ENCODE data around the gene PBX1. TPM values are rescaled to one million over a fixed set of nuclear protein-coding genes. Genes with fewer than 3 reads are reported as not detected.

Gene PBX1
- total and polyA plus RNA-seq, 2 experiments from 2014 or later = 14.8 to 61.6 TPM

DNA sequence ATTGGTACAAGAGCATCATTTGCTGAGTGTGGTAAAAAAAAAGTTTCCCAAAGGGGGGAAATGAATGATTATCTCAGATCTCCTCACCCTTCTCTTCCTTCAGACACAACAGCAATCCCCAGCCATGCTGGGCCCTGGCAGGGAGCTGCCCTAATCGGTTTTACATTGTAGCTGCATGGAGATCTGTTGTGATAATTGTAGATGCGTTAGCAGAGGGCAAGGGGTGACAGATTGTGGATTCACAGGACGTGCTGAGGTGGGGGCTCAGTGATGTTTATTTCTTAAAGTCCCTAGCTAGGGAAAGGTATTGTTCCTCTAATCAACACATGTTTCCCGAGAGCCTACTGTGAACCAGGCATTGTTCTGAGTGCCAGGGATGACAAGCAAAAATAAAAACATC, 304.1 kb downstream of the PBX1 start:
- WGBS (ENCODE audit: low lambda C conversion rate, missing lambda C conversion rate) = 50% methylated on average over 4 of the region's 4 CpGs
- H3K27ac ChIP-seq = no peak overlapping the region
- TF ChIP-seq, protein P1, sequence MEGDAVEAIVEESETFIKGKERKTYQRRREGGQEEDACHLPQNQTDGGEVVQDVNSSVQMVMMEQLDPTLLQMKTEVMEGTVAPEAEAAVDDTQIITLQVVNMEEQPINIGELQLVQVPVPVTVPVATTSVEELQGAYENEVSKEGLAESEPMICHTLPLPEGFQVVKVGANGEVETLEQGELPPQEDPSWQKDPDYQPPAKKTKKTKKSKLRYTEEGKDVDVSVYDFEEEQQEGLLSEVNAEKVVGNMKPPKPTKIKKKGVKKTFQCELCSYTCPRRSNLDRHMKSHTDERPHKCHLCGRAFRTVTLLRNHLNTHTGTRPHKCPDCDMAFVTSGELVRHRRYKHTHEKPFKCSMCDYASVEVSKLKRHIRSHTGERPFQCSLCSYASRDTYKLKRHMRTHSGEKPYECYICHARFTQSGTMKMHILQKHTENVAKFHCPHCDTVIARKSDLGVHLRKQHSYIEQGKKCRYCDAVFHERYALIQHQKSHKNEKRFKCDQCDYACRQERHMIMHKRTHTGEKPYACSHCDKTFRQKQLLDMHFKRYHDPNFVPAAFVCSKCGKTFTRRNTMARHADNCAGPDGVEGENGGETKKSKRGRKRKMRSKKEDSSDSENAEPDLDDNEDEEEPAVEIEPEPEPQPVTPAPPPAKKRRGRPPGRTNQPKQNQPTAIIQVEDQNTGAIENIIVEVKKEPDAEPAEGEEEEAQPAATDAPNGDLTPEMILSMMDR (IDR thresholded peaks at IDR 0.05; ENCODE audit: poor library complexity) = no peak
- TF ChIP-seq EZH2 (IDR thresholded peaks at IDR 0.05; ENCODE audit: borderline replicate concordance) = no peak

DNA sequence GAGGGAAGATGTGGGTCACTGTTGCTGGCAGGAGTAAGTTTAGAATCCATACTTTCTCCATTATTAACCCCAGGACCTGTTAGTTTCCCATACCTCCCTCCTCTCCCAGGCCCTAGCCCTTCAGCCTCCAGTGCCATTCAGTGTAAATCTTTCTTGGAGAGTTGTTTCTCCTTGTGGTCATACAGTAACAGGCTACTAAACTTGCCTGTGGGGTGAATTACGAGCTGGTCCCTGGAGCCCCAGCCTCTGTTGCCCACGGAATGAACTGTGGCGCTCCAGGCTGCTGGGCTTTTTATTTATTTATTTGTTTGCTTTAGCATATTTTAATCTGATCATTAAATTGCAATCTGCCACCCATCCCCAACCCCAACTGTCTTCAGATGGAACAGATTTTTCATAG, 305.2 kb downstream of the PBX1 start:
- H3K27me3 ChIP-seq = no peaks in the 10 kb centered on the region
- H3K79me2 ChIP-seq = no peaks in the 10 kb centered on the region
- no peaks in the 10 kb centered on the region for H3K36me3 ChIP-seq (replicated peaks; ENCODE audit: insufficient read depth, low read depth)
- no peaks in the 10 kb centered on the region for H4K20me1 ChIP-seq (ENCODE audit: insufficient read depth, poor library complexity, severe bottlenecking)
- no peaks in the 10 kb centered on the region for H3K9me2 ChIP-seq (replicated peaks; ENCODE audit: insufficient read depth)
- H2AFZ ChIP-seq = no peak overlapping the region
- no peaks in the 10 kb centered on the region for H3K9me3 ChIP-seq (ENCODE audit: low read depth)
- H3K4me2 ChIP-seq = no peak overlapping the region
- H3K4me3 ChIP-seq = no peak overlapping the region
- no peak overlapping the region for H3K27ac ChIP-seq
- no peak for TF ChIP-seq EZH2phosphoT487 (IDR thresholded peaks at IDR 0.05; ENCODE audit: low read depth, severe bottlenecking, unreplicated experiment)
- TF ChIP-seq EZH2 (IDR thresholded peaks at IDR 0.05; ENCODE audit: borderline replicate concordance) = no peak
- TF ChIP-seq, protein P1 (IDR thresholded peaks at IDR 0.05; ENCODE audit: poor library complexity) = no peak
- 90% methylated on average over 3 of the region's 3 CpGs for WGBS (ENCODE audit: low lambda C conversion rate, missing lambda C conversion rate)
- no peaks in the 10 kb centered on the region for H3K4me1 ChIP-seq (ENCODE audit: insufficient read depth)
- no peak for DNase-seq (ENCODE audit: low spot score)

More for the DNA sequence above, 304.1 kb downstream of the PBX1 start:
- no peak overlapping the region for H3K4me3 ChIP-seq
- H3K4me2 ChIP-seq = no peak overlapping the region
- H3K27me3 ChIP-seq = no peaks in the 10 kb centered on the region
- H3K36me3 ChIP-seq (replicated peaks; ENCODE audit: insufficient read depth, low read depth) = no peaks in the 10 kb centered on the region
- H2AFZ ChIP-seq = no peak overlapping the region
- no peak for DNase-seq (ENCODE audit: low spot score)
- no peaks in the 10 kb centered on the region for H3K9me2 ChIP-seq (replicated peaks; ENCODE audit: insufficient read depth)
- no peaks in the 10 kb centered on the region for H3K79me2 ChIP-seq
- no peaks in the 10 kb centered on the region for H3K9me3 ChIP-seq (ENCODE audit: low read depth)
- H3K4me1 ChIP-seq (ENCODE audit: insufficient read depth) = peaks cover 5% of the 10 kb centered on the region
- H4K20me1 ChIP-seq (ENCODE audit: insufficient read depth, poor library complexity, severe bottlenecking) = no peaks in the 10 kb centered on the region

DNA sequence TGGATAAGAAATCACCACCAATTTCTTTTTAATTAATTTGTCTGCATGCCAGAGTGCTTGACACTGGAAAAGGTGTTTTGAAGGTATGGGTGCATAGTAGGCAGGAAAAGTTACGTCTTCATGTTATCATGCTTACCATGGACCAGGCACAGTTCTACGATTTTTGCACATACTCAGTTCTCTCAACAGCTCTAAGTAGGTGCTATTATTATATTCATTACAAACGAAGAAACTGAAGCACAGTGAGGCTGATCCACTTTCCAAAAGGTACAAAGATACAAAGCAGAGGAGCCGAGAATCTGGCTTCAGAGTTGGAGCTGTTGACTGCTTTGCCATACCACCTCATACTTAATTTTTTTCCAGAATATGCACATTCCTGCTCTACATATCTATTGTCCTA, 306.4 kb downstream of the PBX1 start:
- Histone ChIP-seq H4K20me1 (ENCODE audit: insufficient read depth, poor library complexity, severe bottlenecking) (no peaks in the 10 kb centered on the region), H3K9me3 (ENCODE audit: low read depth) (no peaks in the 10 kb centered on the region), H3K9me2 (replicated peaks; ENCODE audit: insufficient read depth) (no peaks in the 10 kb centered on the region), H2AFZ (no peak overlapping the region), H3K27ac (no peak overlapping the region), H3K36me3 (replicated peaks; ENCODE audit: insufficient read depth, low read depth) (no peaks in the 10 kb centered on the region), H3K4me2 (no peak overlapping the region), H3K4me3 (no peak overlapping the region), H3K79me2 (no peaks in the 10 kb centered on the region), H3K4me1 (ENCODE audit: insufficient read depth) (no peaks in the 10 kb centered on the region), H3K27me3 (no peaks in the 10 kb centered on the region)
- no peak for TF ChIP-seq EZH2 (IDR thresholded peaks at IDR 0.05; ENCODE audit: borderline replicate concordance)
- 87% methylated on average over 4 of the region's 4 CpGs for WGBS (ENCODE audit: low lambda C conversion rate, missing lambda C conversion rate)
- no peak for DNase-seq (ENCODE audit: low spot score)

DNA sequence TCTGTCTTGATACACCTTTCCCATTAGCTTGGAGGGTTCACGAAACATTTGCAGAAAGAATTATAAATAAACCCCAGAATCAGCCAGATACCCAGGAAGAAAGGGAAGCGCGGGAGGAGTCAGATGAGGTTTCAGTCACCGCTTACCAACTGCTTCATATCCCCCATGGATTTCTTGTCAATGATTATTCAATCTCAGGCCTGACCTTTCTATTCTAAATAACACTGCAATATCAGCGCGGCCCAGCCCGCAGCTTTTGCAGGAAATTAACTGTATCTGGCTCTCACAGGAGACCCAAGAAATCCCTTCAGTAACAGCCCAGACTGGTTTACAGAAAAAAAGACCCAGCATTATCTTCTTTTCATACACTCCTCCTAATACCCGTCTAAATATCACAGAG, 308.6 kb downstream of the PBX1 start:
- Histone ChIP-seq H3K27me3 (no peaks in the 10 kb centered on the region), H3K79me2 (no peaks in the 10 kb centered on the region), H4K20me1 (ENCODE audit: insufficient read depth, poor library complexity, severe bottlenecking) (no peaks in the 10 kb centered on the region), H3K4me3 (no peak overlapping the region), H3K4me1 (ENCODE audit: insufficient read depth) (no peaks in the 10 kb centered on the region), H3K9me2 (replicated peaks; ENCODE audit: insufficient read depth) (no peaks in the 10 kb centered on the region), H3K9me3 (ENCODE audit: low read depth) (no peaks in the 10 kb centered on the region), H3K36me3 (replicated peaks; ENCODE audit: insufficient read depth, low read depth) (no peaks in the 10 kb centered on the region), H2AFZ (no peak overlapping the region), H3K27ac (no peak overlapping the region), H3K4me2 (no peak overlapping the region)
- WGBS (ENCODE audit: low lambda C conversion rate, missing lambda C conversion rate) = 89% methylated on average over 8 of the region's 8 CpGs
- no peak for DNase-seq (ENCODE audit: low spot score)
- no peak for TF ChIP-seq EZH2phosphoT487 (IDR thresholded peaks at IDR 0.05; ENCODE audit: low read depth, severe bottlenecking, unreplicated experiment)
- no peak for TF ChIP-seq EZH2 (IDR thresholded peaks at IDR 0.05; ENCODE audit: borderline replicate concordance)
- TF ChIP-seq, protein P1 (IDR thresholded peaks at IDR 0.05; ENCODE audit: poor library complexity) = no peak
